HCT116 (cell line): ENCODE measurements around the gene MEP1B. TPM values are rescaled to one million over a fixed set of nuclear protein-coding genes. Genes with fewer than 3 reads are reported as not detected.

Experiments used
- ATAC-seq: fragments of 200-7000 bp; cut with Tn5 transposase; 2 replicates; pipeline ENCODE4 v1.9.1; 2020; ENCODE audit warnings: mild to moderate bottlenecking, moderate library complexity
- BruUV-seq: library from RNA; stranded (reverse); fragments of 400-500 nt; replicated peaks from 2 replicates; lab custom pipeline; 2021; lab: Mats Ljungman, UMichigan
- CTCF ChIA-PET: fragments of 300-600 bp; sonication (Branson Sonifier 250); formaldehyde crosslinking; loops from one replicate; lab custom pipeline; 2021; ENCODE audit warnings: antibody characterized with exemption; lab: Charles Lee
- POLR2A ChIA-PET: fragments of 300-600, 350-600 bp; sonication (Branson Sonifier 250); formaldehyde crosslinking; loops from one replicate; lab custom pipeline; 2021; ENCODE audit warnings: antibody characterized with exemption; lab: Charles Lee
- RAD21 ChIA-PET, 2 experiments: fragments of 300-600 bp; sonication (Branson Sonifier 250); formaldehyde crosslinking; loops; one replicate each; lab custom pipeline; 2023; ENCODE audit warnings: low total read pairs in 2 of 2; ENCODE audit not compliant: uncharacterized antibody in 2 of 2, unreplicated experiment in 2 of 2, low non-redundant PET in 1 of 2; lab: Charles Lee
- DNase-seq: peaks from one replicate; pipeline ENCODE4 v3.0.0-alpha.2; 2010; ENCODE audit warnings: low read depth, low spot score
- H2AFZ ChIP-seq: fragments of 200-600 bp; shearing (Covaris generic), sonication (generic); 2 replicates; pipeline ENCODE4 v1.6.1; 2017; ENCODE audit warnings: low read depth, mixed run types, mixed read lengths, antibody characterized with exemption, low read length; ENCODE audit not compliant: poor library complexity, severe bottlenecking
- H3K27ac ChIP-seq: 2 replicates; pipeline ENCODE4 v1.5.1; 2012; ENCODE audit warnings: low read depth, low read length
- H3K27me3 ChIP-seq: fragments of 200-600 bp; sonication (generic); 2 replicates; pipeline ENCODE4 v1.6.1; 2016; ENCODE audit warnings: mixed run types, low read length, mixed read lengths; ENCODE audit not compliant: insufficient read depth
- H3K36me3 ChIP-seq, 2 experiments: fragments of 200-500 bp in 1 of 2; fragments of 200-600 bp in 1 of 2; sonication (Bioruptor generic) in 1 of 2; sonication (generic) in 1 of 2; 2 replicates each; pipeline versions ENCODE4 v1.5.1 to v1.6.1; 2014 to 2016; ENCODE audit warnings: low read length in 2 of 2, inconsistent platforms in 1 of 2, mixed read lengths in 1 of 2, mixed run types in 1 of 2; ENCODE audit not compliant: insufficient read depth in 2 of 2, control insufficient read depth in 1 of 2
- H3K4me1 ChIP-seq, 2 experiments: fragments of 200-600 bp in 1 of 2; sonication (generic) in 1 of 2; 2 replicates each; pipeline versions ENCODE4 v1.5.1 to v1.6.1; 2012 to 2017; ENCODE audit warnings: low read length in 2 of 2, inconsistent platforms in 1 of 2, mild to moderate bottlenecking in 1 of 2, mixed read lengths in 1 of 2, mixed run types in 1 of 2, moderate library complexity in 1 of 2; ENCODE audit not compliant: insufficient read depth in 2 of 2, control insufficient read depth in 1 of 2
- H3K4me2 ChIP-seq: fragments of 200-600 bp; sonication (generic); 2 replicates; pipeline ENCODE4 v1.6.1; 2017; ENCODE audit warnings: mixed run types, low read length, mixed read lengths
- H3K4me3 ChIP-seq, 2 experiments: fragments of 200-600 bp in 1 of 2; sonication (generic) in 1 of 2; replicated peaks in 1 of 2; 2 replicates each; pipeline ENCODE4 v1.5.1; 2011 to 2016; ENCODE audit warnings: low read length in 2 of 2, control low read depth in 1 of 2, low read depth in 1 of 2, mild to moderate bottlenecking in 1 of 2, mixed read lengths in 1 of 2, mixed run types in 1 of 2
- H3K79me2 ChIP-seq: fragments of 200-600 bp; sonication (generic); 2 replicates; pipeline ENCODE4 v1.6.1; 2017; ENCODE audit warnings: mild to moderate bottlenecking, mixed run types, low read length, moderate library complexity, mixed read lengths; ENCODE audit not compliant: insufficient read depth
- H3K9ac ChIP-seq: fragments of 200-600 bp; sonication (generic); 2 replicates; pipeline ENCODE4 v1.6.1; 2016; ENCODE audit warnings: low read length, mixed read lengths
- H3K9me2 ChIP-seq: fragments of 200-600 bp; sonication (generic), shearing (Covaris generic); 2 replicates; pipeline ENCODE4 v1.6.1; 2017; ENCODE audit warnings: mixed run types, mild to moderate bottlenecking, moderate library complexity; ENCODE audit not compliant: insufficient read depth
- H3K9me3 ChIP-seq, 2 experiments: fragments of 200-500 bp in 1 of 2; fragments of 200-600 bp in 1 of 2; sonication (Bioruptor generic) in 1 of 2; sonication (generic) in 1 of 2; 2 replicates each; pipeline ENCODE4 v1.6.1; 2014 to 2017; ENCODE audit warnings: low read length in 2 of 2, mixed read lengths in 2 of 2, inconsistent platforms in 1 of 2, low read depth in 1 of 2, mild to moderate bottlenecking in 1 of 2, mixed run types in 1 of 2, moderate library complexity in 1 of 2; ENCODE audit not compliant: control insufficient read depth in 1 of 2, insufficient read depth in 1 of 2
- H4K20me1 ChIP-seq: fragments of 200-600 bp; sonication (generic), shearing (Covaris generic); 2 replicates; pipeline ENCODE4 v1.6.1; 2017; ENCODE audit warnings: mixed run types, mild to moderate bottlenecking, moderate library complexity; ENCODE audit not compliant: insufficient read depth
- CTCF ChIP-seq, 3 experiments: fragments of 200-600 bp in 1 of 3; sonication (generic) in 1 of 3; IDR thresholded peaks in 2 of 3; conservative IDR thresholded peaks in 1 of 3; 2 replicates each; pipeline ENCODE4 v1.5.1; 2012 to 2017; ENCODE audit warnings: low read depth in 2 of 3, low read length in 2 of 3, antibody characterized with exemption in 1 of 3, borderline replicate concordance in 1 of 3, control low read depth in 1 of 3, mild to moderate bottlenecking in 1 of 3, mixed read lengths in 1 of 3, mixed run types in 1 of 3, moderate library complexity in 1 of 3; ENCODE audit not compliant: insufficient read depth in 1 of 3
- EGR1 ChIP-seq: IDR thresholded peaks from 2 replicates; pipeline ENCODE4 v1.6.1; 2012; ENCODE audit warnings: low read depth
- ELF1 ChIP-seq: IDR thresholded peaks from 2 replicates; pipeline ENCODE4 v1.6.1; 2012; ENCODE audit warnings: low read depth, borderline replicate concordance
- EZH2 ChIP-seq: fragments of 200-600 bp; sonication (generic); IDR thresholded peaks from 2 replicates; pipeline ENCODE4 v1.6.1; 2017; ENCODE audit warnings: antibody characterized with exemption, mixed run types
- EZH2phosphoT487 ChIP-seq: fragments of 200-600 bp; IDR thresholded peaks from 2 replicates; pipeline ENCODE4 v1.6.1; 2018; ENCODE audit warnings: antibody characterized with exemption, borderline replicate concordance
- FOSL1 ChIP-seq: IDR thresholded peaks from 2 replicates; pipeline ENCODE4 v1.6.1; 2012; ENCODE audit warnings: low read depth
- MAX ChIP-seq: IDR thresholded peaks from 2 replicates; pipeline ENCODE4 v1.6.1; 2012
- SIN3A ChIP-seq: IDR thresholded peaks from 2 replicates; pipeline ENCODE4 v1.6.1; 2012; ENCODE audit warnings: low read depth
- SRF ChIP-seq: IDR thresholded peaks from 2 replicates; pipeline ENCODE4 v1.6.1; 2012; ENCODE audit warnings: low read depth
- YY1 ChIP-seq: IDR thresholded peaks from 2 replicates; pipeline ENCODE4 v1.6.1; 2011; ENCODE audit warnings: low read length, low read depth, moderate library complexity, mild to moderate bottlenecking; ENCODE audit not compliant: insufficient replicate concordance; ENCODE audit errors: extremely low read depth
- ZBTB33 ChIP-seq: IDR thresholded peaks from 2 replicates; pipeline ENCODE4 v1.6.1; 2011; ENCODE audit warnings: mild to moderate bottlenecking, low read length, moderate library complexity; ENCODE audit not compliant: insufficient replicate concordance; ENCODE audit errors: extremely low read depth
- ZFX ChIP-seq: fragments of 450-650 bp; IDR thresholded peaks from 2 replicates; pipeline ENCODE4 v1.6.1; 2017
- intact Hi-C: fragments of 100-400 bp; cut with micrococcal nuclease; formaldehyde crosslinking; loops from 2 replicates; pipeline ENCODE4 v1.10.0; 2022
- total RNA-seq: library from RNA; stranded (reverse); gene quantifications from one replicate; pipeline ENCODE4 v1.2.1, GENCODE V29; 2021; ENCODE audit not compliant: unreplicated experiment
- TF ChIP-seq, protein P1 (sequence below): IDR thresholded peaks from 2 replicates; pipeline ENCODE4 v1.6.1; 2012

The MEP1B gene
- total RNA-seq, 1 experiment from 2014 or later: not detected

GRCh38 chr18:32252141-32252860 is 62.5 kb downstream of the MEP1B start:
- RAD21 ChIA-PET: no interaction called here
- no peak for DNase-seq
- Histone ChIP-seq H3K27ac (no peak overlapping the region), H3K4me3 (no peak overlapping the region), H3K36me3 (no peaks in the 10 kb centered on the region), H2AFZ (no peak overlapping the region), H4K20me1 (no peaks in the 10 kb centered on the region), H3K9me2 (no peaks in the 10 kb centered on the region), H3K27me3 (no peaks in the 10 kb centered on the region), H3K4me1 (no peaks in the 10 kb centered on the region), H3K79me2 (no peaks in the 10 kb centered on the region), H3K9me3 (no peaks in the 10 kb centered on the region), H3K9ac (no peak overlapping the region), H3K4me2 (no peak overlapping the region)
- CTCF ChIA-PET: no interaction called here
- intact Hi-C loops: no loop called here
- POLR2A ChIA-PET: no interaction called here
- TF ChIP-seq MAX (no peak), FOSL1 (no peak), CTCF (IDR thresholded peaks at IDR 0.05 in 2 of 3, conservative IDR thresholded peaks at IDR 0.05 in 1 of 3; ENCODE audit: borderline replicate concordance in 1 of 3, insufficient read depth in 1 of 3, low read depth in 2 of 3, low read length in 2 of 3) (no peak), ELF1 (no peak), EZH2phosphoT487 (no peak), ZBTB33 (no peak), YY1 (no peak), ZFX (no peak), SIN3A (no peak), SRF (no peak), EGR1 (no peak), EZH2 (no peak)
- TF ChIP-seq, protein P1, sequence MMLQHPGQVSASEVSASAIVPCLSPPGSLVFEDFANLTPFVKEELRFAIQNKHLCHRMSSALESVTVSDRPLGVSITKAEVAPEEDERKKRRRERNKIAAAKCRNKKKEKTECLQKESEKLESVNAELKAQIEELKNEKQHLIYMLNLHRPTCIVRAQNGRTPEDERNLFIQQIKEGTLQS: no peak
- ATAC-seq: no peak
- BruUV-seq: no TSS peak
